Measurements from ENCODE around the gene CLNS1A. TPM values are rescaled to one million over a fixed set of nuclear protein-coding genes. Genes with fewer than 3 reads are reported as not detected.

CLNS1A gene
- total RNA-seq, 6 experiments from 2014 or later = 41.2 to 86.8 (median 64.1) TPM

GRCh38 chr11:77660947-77661346, 23.4 kb upstream of the CLNS1A start:
- peaks cover 0 to 8% (median 0%) of the 10 kb centered on the region in 4 donors for H3K36me3 ChIP-seq
- TF ChIP-seq CTCF (IDR thresholded peaks at IDR 0.05) (no peak), POLR2A (IDR thresholded peaks at IDR 0.05) (no peak)
- DNase-seq (no peak), ATAC-seq (no peak)
- H3K4me3 ChIP-seq = no peak overlapping the region
- no peaks in the 10 kb centered on the region for H3K27me3 ChIP-seq
- no peaks in the 10 kb centered on the region for H3K4me1 ChIP-seq
- no peaks in the 10 kb centered on the region for H3K9me3 ChIP-seq
- intact Hi-C loops (cut with DNase I) = no loop called here
- H3K27ac ChIP-seq = no peak overlapping the region
- 62% methylated on average over 1 of the region's 1 CpG for WGBS (ENCODE audit: insufficient coverage, low coverage, low lambda C conversion rate, missing lambda C conversion rate)

GRCh38 chr11:77658213-77659013, 20.8 kb upstream of the CLNS1A start:
- ATAC-seq (no peak), DNase-seq (no peak)
- Histone ChIP-seq H3K4me1 (no peaks in the 10 kb centered on the region), H3K36me3 (no peaks in the 10 kb centered on the region), H3K4me3 (no peak overlapping the region), H3K27ac (no peak overlapping the region), H3K9me3 (no peaks in the 10 kb centered on the region), H3K27me3 (no peaks in the 10 kb centered on the region)
- 92% methylated on average over 4 of the region's 4 CpGs for WGBS (ENCODE audit: insufficient coverage, low coverage, low lambda C conversion rate, missing lambda C conversion rate)
- intact Hi-C loops (cut with DNase I) = no loop called here
- TF ChIP-seq CTCF (IDR thresholded peaks at IDR 0.05) (no peak), POLR2A (IDR thresholded peaks at IDR 0.05) (no peak)

GRCh38 chr11:77656362-77656761, 18.8 kb upstream of the CLNS1A start:
- intact Hi-C loops (cut with DNase I) = no loop called here
- Histone ChIP-seq H3K36me3 (no peaks in the 10 kb centered on the region), H3K4me3 (no peak overlapping the region), H3K4me1 (no peaks in the 10 kb centered on the region), H3K9me3 (no peaks in the 10 kb centered on the region), H3K27me3 (no peaks in the 10 kb centered on the region), H3K27ac (no peak overlapping the region)
- DNase-seq = no peak
- 47% methylated on average over 2 of the region's 7 CpGs for WGBS (ENCODE audit: insufficient coverage, low coverage, low lambda C conversion rate, missing lambda C conversion rate)
- no peak for ATAC-seq
- TF ChIP-seq POLR2A (IDR thresholded peaks at IDR 0.05) (no peak), CTCF (IDR thresholded peaks at IDR 0.05) (no peak)

GRCh38 chr11:77654770-77655434, 17.3 kb upstream of the CLNS1A start:
- DNase-seq = no peak
- no peaks in the 10 kb centered on the region for H3K36me3 ChIP-seq
- intact Hi-C loops (cut with DNase I) = no loop called here
- no peaks in the 10 kb centered on the region for H3K27me3 ChIP-seq
- WGBS (ENCODE audit: insufficient coverage, low coverage, low lambda C conversion rate, missing lambda C conversion rate) = 95% methylated on average over 3 of the region's 4 CpGs
- no peak overlapping the region for H3K4me3 ChIP-seq
- ATAC-seq = no peak
- no peak overlapping the region for H3K27ac ChIP-seq
- H3K4me1 ChIP-seq = no peaks in the 10 kb centered on the region
- no peak for TF ChIP-seq CTCF (IDR thresholded peaks at IDR 0.05)
- no peak for TF ChIP-seq POLR2A (IDR thresholded peaks at IDR 0.05)
- no peaks in the 10 kb centered on the region for H3K9me3 ChIP-seq

All from right lobe of liver (tissue), 6 donors.